ENCODE measurements around the gene PHACTR1.

- no peak for TF ChIP-seq RAD21 (IDR thresholded peaks at IDR 0.05; ENCODE audit: low read length)
- TF ChIP-seq SMC3 (IDR thresholded peaks at IDR 0.05; ENCODE audit: low read depth, low read length) = no peak
- TF ChIP-seq CTCF (conservative IDR thresholded peaks at IDR 0.05; ENCODE audit: low read depth, low read length) = no peak
- no peak for TF ChIP-seq POLR2A (IDR thresholded peaks at IDR 0.05; ENCODE audit: low read depth, low read length)
These were observed 407.6 kb downstream of the PHACTR1 start for GRCh38 chr6:13124131-13124530.
